ENCODE measurements around the gene LCTL.

GRCh38 chr15:66608881-66609280 is 43.1 kb upstream of the LCTL start:
- TF ChIP-seq CTCF (IDR thresholded peaks at IDR 0.05; ENCODE audit: insufficient read depth, low read depth, low read length) (no peak), EZH2 (IDR thresholded peaks at IDR 0.05; ENCODE audit: insufficient read depth, low read length) (no peak)
